Fibroblast of the conjunctiva (primary cell): Measurements from ENCODE around the gene SEPTIN3.

Experiments
- DNase-seq: peaks from one replicate; pipeline ENCODE4 v3.0.0-alpha.2; 2010; ENCODE audit warnings: low read depth

SEPTIN3 gene

GRCh38 chr22:42016111-42016510, 46.9 kb downstream of the SEPTIN3 start:
- DNase-seq, result no peak

GRCh38 chr22:42018224-42018623, 49.0 kb downstream of the SEPTIN3 start:
- no peak for DNase-seq
